Measurements from ENCODE around the gene BSG. TPM values are rescaled to one million over a fixed set of nuclear protein-coding genes. Genes with fewer than 3 reads are reported as not detected.

Gene BSG
- total RNA-seq, 1 experiment from 2014 or later = 354 TPM

DNA sequence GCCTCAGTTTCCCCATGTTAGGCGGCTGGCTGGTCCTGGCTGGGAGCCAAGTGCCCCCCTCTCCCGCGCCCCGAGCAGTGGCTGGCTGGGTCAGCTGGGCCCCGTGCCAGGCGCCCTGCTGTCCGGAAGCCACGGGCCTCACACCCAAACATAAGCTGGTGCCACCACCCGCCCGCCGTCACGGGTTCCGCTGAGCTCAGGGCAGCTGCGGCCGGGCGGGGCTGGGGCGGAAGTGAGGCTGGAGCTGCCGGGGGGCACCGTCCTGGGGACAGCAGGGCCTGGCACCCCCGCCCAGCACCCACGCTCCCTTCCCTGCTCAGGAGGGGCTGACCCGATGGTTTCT is 36.6 kb downstream of the BSG start:
- intact Hi-C loops (cut with micrococcal nuclease; ENCODE audit: unreplicated experiment) = no loop called here
- Mint-ChIP-seq H3K27me3 (ENCODE audit: unreplicated experiment) (no peaks in the 10 kb centered on the region), H3K9me3 (ENCODE audit: low read depth, unreplicated experiment) (no peaks in the 10 kb centered on the region), H3K27ac (ENCODE audit: unreplicated experiment) (no peak overlapping the region), H3K4me3 (ENCODE audit: low read depth, unreplicated experiment) (no peak overlapping the region), H3K4me1 (ENCODE audit: low read depth, unreplicated experiment) (no peaks in the 10 kb centered on the region), H3K36me3 (ENCODE audit: insufficient read depth, unreplicated experiment) (peaks cover 7% of the 10 kb centered on the region)
- TF ChIP-seq, protein P1, sequence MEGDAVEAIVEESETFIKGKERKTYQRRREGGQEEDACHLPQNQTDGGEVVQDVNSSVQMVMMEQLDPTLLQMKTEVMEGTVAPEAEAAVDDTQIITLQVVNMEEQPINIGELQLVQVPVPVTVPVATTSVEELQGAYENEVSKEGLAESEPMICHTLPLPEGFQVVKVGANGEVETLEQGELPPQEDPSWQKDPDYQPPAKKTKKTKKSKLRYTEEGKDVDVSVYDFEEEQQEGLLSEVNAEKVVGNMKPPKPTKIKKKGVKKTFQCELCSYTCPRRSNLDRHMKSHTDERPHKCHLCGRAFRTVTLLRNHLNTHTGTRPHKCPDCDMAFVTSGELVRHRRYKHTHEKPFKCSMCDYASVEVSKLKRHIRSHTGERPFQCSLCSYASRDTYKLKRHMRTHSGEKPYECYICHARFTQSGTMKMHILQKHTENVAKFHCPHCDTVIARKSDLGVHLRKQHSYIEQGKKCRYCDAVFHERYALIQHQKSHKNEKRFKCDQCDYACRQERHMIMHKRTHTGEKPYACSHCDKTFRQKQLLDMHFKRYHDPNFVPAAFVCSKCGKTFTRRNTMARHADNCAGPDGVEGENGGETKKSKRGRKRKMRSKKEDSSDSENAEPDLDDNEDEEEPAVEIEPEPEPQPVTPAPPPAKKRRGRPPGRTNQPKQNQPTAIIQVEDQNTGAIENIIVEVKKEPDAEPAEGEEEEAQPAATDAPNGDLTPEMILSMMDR (IDR thresholded peaks at IDR 0.05; ENCODE audit: unreplicated experiment) = no peak
- BruUV-seq (replicated peaks) = no TSS peak
- peak; percentile 56 for DNase-seq
- CTCF ChIA-PET = interaction anchor here (0.5 to 0.6 kb wide), 2 partner anchors 46 to 55 kb away, joined by 3 to 5 read pairs; no protein-coding TSS in a partner anchor

GRCh38 chr19:610071-610800 is 37.8 kb downstream of the BSG start:
- no peak overlapping the region for H3K4me3 Mint-ChIP-seq (ENCODE audit: low read depth, unreplicated experiment)
- intact Hi-C loops (cut with micrococcal nuclease; ENCODE audit: unreplicated experiment) = no loop called here
- H3K27ac Mint-ChIP-seq (ENCODE audit: unreplicated experiment) = no peak overlapping the region
- CTCF ChIA-PET = no interaction called here
- TF ChIP-seq, protein P1 (IDR thresholded peaks at IDR 0.05; ENCODE audit: unreplicated experiment) = no peak
- no peak for DNase-seq
- no peaks in the 10 kb centered on the region for H3K27me3 Mint-ChIP-seq (ENCODE audit: unreplicated experiment)
- no TSS peak for BruUV-seq (replicated peaks)
- H3K4me1 Mint-ChIP-seq (ENCODE audit: low read depth, unreplicated experiment) = no peaks in the 10 kb centered on the region
- H3K36me3 Mint-ChIP-seq (ENCODE audit: insufficient read depth, unreplicated experiment) = peaks cover 7% of the 10 kb centered on the region
- H3K9me3 Mint-ChIP-seq (ENCODE audit: low read depth, unreplicated experiment) = no peaks in the 10 kb centered on the region

GRCh38 chr19:610801-611480 is 38.5 kb downstream of the BSG start:
- no peak for DNase-seq
- intact Hi-C loops (cut with micrococcal nuclease; ENCODE audit: unreplicated experiment) = no loop called here
- Mint-ChIP-seq H3K27ac (ENCODE audit: unreplicated experiment) (no peak overlapping the region), H3K9me3 (ENCODE audit: low read depth, unreplicated experiment) (no peaks in the 10 kb centered on the region), H3K4me1 (ENCODE audit: low read depth, unreplicated experiment) (no peaks in the 10 kb centered on the region), H3K4me3 (ENCODE audit: low read depth, unreplicated experiment) (no peak overlapping the region), H3K36me3 (ENCODE audit: insufficient read depth, unreplicated experiment) (peaks cover 7% of the 10 kb centered on the region), H3K27me3 (ENCODE audit: unreplicated experiment) (no peaks in the 10 kb centered on the region)
- no TSS peak for BruUV-seq (replicated peaks)
- CTCF ChIA-PET = no interaction called here
- TF ChIP-seq, protein P1 (IDR thresholded peaks at IDR 0.05; ENCODE audit: unreplicated experiment) = no peak

DNA sequence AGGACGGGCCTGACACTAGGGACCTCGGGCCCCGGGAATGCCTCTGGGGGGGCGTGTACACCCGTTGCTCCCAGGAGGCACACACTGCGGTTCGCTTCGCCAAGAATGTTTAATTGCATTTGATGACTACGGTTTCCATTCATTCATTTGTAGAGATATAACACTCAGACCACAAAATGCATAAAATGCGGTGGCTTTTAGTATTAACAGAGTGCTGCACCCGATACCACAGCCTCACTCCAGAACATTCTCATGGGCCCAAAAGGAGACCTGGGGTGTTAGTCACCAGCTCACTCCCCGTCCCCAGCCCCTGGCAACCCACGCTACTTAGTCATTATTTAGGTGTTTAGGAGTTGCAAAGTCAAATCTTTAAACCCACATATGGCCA is 39.1 kb downstream of the BSG start:
- no TSS peak for BruUV-seq (replicated peaks)
- no peak overlapping the region for H3K27ac Mint-ChIP-seq (ENCODE audit: unreplicated experiment)
- H3K4me3 Mint-ChIP-seq (ENCODE audit: low read depth, unreplicated experiment) = no peak overlapping the region
- H3K9me3 Mint-ChIP-seq (ENCODE audit: low read depth, unreplicated experiment) = no peaks in the 10 kb centered on the region
- TF ChIP-seq, protein P1 (IDR thresholded peaks at IDR 0.05; ENCODE audit: unreplicated experiment) = no peak
- CTCF ChIA-PET = no interaction called here
- DNase-seq = no peak
- intact Hi-C loops (cut with micrococcal nuclease; ENCODE audit: unreplicated experiment) = no loop called here
- H3K4me1 Mint-ChIP-seq (ENCODE audit: low read depth, unreplicated experiment) = no peaks in the 10 kb centered on the region
- H3K36me3 Mint-ChIP-seq (ENCODE audit: insufficient read depth, unreplicated experiment) = peaks cover 7% of the 10 kb centered on the region
- no peaks in the 10 kb centered on the region for H3K27me3 Mint-ChIP-seq (ENCODE audit: unreplicated experiment)

All from Calu3 (cell line).